ENCODE data around the gene DLGAP4.

The DLGAP4 gene

DNA sequence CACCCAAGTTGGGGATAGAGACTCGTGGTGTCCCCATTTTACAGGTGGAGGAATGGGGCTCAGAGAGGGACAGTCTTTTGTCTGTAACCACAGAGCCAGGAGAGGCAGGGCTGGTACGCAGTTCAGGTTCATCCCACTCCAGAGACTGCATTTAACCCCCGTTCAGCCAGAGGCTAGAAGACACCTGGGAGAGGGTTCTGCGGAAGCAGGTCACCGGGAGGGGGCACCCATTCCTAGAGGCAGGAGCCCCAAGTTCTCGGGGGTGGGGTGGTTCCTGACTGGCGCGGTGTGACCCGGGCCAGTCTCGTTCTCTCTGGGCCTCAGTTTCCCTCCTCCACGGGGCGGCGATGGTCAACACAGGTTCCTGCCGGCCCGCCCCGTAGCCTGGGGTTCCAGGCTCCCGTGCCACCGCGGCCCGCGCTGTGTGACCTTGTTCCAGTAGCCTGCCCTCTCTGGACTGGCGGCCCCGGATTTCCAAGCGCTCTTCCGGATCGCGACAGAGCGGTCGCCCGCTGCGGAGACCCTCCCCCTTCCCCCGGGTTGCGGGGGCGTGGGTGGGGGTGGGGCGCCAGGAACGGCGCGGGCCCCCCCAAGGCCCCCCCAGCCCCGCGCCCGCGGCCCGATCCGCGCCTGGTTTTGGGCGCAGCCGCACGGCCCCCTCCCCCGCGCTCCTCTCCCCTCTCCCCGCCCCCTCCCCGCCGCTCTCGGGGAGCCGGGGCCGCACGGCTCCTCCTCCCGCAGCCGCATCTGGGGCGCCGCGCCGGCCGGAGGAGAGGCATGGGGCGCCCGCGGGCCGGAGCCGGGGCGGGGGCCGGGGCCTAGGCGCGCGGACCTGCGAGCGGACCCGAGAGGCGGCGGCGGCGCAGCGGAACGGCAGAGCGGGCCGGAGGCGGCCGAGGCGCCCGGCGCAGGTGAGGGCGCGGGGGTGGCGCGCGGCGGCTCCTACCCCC lies at the start of gene DLGAP4:
DLGAP4 (plus strand) TSS at position 738 of the 950 bp plus-strand sequence. CDS start 125,379 bp downstream, outside the sequence.
- Mint-ChIP-seq H3K27ac (ENCODE audit: low read depth) (no peak within 1 kb of the TSS), H3K36me3 (ENCODE audit: insufficient read depth) (peaks cover 2% of the 10 kb centered on the region), H3K27me3 (peaks cover 86% of the 10 kb centered on the region), H3K9me3 (no peaks in the 10 kb centered on the region), H3K4me1 (no peaks in the 10 kb centered on the region), H3K4me3 (peak within 1 kb of the TSS; percentile 45)
- no peak for ATAC-seq (replicated peaks; ENCODE audit: extremely low read depth, poor library complexity, severe bottlenecking)
- DNase-seq (ENCODE audit: low spot score in 2 of 2) = no peak

DNA sequence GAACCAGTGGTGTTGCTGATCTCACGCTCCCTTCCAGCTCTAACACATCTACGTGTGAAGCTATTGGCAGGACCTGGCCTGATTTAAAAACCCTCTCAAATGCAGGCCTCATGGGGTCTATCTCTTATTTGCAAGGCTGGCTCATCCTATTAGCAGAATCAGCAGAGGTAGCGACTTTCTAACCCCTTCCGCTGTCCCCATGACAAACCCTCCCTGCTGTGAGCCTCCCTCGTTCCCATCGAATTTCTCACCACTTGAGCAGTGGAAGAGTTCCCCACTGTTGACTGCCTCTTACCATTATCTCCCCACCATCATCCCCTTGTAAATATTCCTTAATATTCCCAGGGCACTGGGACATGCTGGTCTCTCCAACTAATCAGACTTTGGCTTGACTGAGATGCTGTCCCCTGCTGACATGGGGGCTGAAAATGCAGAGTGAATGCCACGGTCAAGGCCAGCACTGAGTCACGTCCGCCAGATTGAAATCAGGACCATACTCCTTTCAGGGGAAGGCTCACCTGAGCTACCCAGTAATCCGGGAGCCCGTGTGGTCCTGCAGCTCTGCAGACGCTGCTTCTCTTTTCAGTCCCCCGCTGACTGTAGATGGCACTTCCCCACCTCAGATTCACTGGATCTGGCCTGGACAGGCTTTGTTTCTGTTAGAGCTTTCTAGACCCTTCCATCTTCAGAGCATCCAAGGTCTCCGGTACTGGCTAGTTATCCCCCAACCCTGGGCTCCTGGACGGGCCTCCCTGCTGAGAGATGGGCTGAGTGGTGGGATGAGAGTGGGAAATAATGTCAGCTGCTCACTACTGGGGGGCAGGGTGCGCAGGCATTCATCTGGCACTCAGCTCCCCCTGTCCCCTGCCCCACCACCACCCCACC lies 46.7 kb upstream of the DLGAP4 start:
- H3K36me3 Mint-ChIP-seq (ENCODE audit: insufficient read depth) = peaks cover 21% of the 10 kb centered on the region
- DNase-seq (ENCODE audit: low spot score in 2 of 2) = no peak
- no peaks in the 10 kb centered on the region for H3K27me3 Mint-ChIP-seq
- no peak overlapping the region for H3K27ac Mint-ChIP-seq (ENCODE audit: low read depth)
- H3K4me3 Mint-ChIP-seq = no peak overlapping the region
- H3K4me1 Mint-ChIP-seq = peaks cover 5% of the 10 kb centered on the region
- H3K9me3 Mint-ChIP-seq = no peaks in the 10 kb centered on the region
- no peak for ATAC-seq (replicated peaks; ENCODE audit: extremely low read depth, poor library complexity, severe bottlenecking)

DNA sequence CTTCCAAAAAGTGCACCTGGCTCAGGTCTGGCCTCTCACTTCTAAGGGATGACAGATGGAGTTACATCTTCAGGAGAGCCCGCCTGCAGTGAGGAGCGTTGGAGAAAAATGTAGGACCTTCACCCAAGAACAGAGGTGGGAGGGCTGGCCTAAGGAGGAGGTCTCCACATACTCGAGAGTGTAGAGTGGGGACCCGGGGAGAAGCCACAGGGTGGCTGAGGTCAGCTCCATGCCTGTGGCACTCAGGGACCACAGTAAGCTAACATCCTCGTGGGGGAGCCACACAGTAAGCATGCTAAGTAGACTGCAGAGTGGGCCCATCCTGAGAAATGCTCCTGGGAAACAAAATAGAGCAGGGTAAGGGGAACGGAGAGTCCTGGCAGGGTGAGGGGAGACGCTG lies 45.8 kb upstream of the DLGAP4 start:
- Mint-ChIP-seq H3K36me3 (ENCODE audit: insufficient read depth) (peaks cover 15% of the 10 kb centered on the region), H3K27me3 (no peaks in the 10 kb centered on the region), H3K9me3 (no peaks in the 10 kb centered on the region), H3K4me3 (no peak overlapping the region), H3K4me1 (no peaks in the 10 kb centered on the region), H3K27ac (ENCODE audit: low read depth) (no peak overlapping the region)
- DNase-seq (ENCODE audit: low spot score in 2 of 2) (no peak), ATAC-seq (replicated peaks; ENCODE audit: extremely low read depth, poor library complexity, severe bottlenecking) (no peak)

GRCh38 chr20:36261389-36262105 lies 44.6 kb upstream of the DLGAP4 start:
- Mint-ChIP-seq H3K36me3 (ENCODE audit: insufficient read depth) (peaks cover 6% of the 10 kb centered on the region), H3K9me3 (no peaks in the 10 kb centered on the region), H3K27ac (ENCODE audit: low read depth) (no peak overlapping the region), H3K4me3 (no peak overlapping the region), H3K27me3 (no peaks in the 10 kb centered on the region), H3K4me1 (no peaks in the 10 kb centered on the region)
- no peak for ATAC-seq (replicated peaks; ENCODE audit: extremely low read depth, poor library complexity, severe bottlenecking)
- DNase-seq (ENCODE audit: low spot score in 2 of 2) = no peak

GRCh38 chr20:36262440-36262839 lies 43.7 kb upstream of the DLGAP4 start:
- DNase-seq (ENCODE audit: low spot score in 2 of 2) = no peak
- no peaks in the 10 kb centered on the region for H3K4me1 Mint-ChIP-seq
- no peak overlapping the region for H3K4me3 Mint-ChIP-seq
- H3K9me3 Mint-ChIP-seq = no peaks in the 10 kb centered on the region
- no peak for ATAC-seq (replicated peaks; ENCODE audit: extremely low read depth, poor library complexity, severe bottlenecking)
- H3K36me3 Mint-ChIP-seq (ENCODE audit: insufficient read depth) = peaks cover 1% of the 10 kb centered on the region
- no peak overlapping the region for H3K27ac Mint-ChIP-seq (ENCODE audit: low read depth)
- H3K27me3 Mint-ChIP-seq = no peaks in the 10 kb centered on the region

DNA sequence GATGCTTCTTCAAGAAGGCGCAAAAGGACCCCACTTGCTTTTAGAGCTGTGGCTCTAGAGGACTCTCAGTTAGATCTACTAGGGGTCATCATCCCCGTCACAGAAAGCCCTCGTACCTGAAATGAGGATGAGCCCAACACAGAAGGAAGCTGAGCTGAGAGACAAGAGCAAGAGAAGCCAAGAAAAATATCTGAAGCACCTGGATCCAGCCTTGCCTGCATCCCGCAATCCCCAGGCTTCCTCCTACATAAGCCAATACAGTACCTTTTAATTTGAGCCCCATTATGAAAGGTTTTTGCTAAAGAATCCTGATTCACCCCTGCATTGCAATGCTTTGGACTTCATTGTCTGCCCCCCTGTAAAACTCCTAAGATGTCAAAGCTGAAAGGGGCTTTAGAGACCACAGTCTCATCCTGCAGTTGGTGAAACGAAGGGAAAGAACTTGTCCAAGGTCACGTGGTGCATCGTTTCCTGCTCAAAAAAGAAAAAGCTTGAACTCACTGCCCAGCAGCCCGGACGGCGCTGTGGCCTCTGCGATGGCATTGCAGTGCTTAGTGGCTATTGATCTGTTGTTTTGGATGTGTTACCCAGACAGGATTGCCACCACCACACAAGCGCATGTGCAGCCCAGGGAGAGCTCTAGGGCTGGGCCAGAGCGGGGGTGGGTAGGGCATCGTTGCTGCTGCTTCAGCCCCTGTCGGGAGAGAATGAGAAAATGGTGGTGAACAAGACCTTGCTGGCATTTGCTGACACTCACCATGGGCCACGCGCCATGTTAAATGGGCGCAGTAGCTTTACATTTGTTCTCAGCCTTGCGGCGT lies 41.5 kb upstream of the DLGAP4 start:
- Mint-ChIP-seq H3K27ac (ENCODE audit: low read depth) (no peak overlapping the region), H3K4me1 (no peaks in the 10 kb centered on the region), H3K4me3 (no peak overlapping the region), H3K27me3 (no peaks in the 10 kb centered on the region), H3K36me3 (ENCODE audit: insufficient read depth) (no peaks in the 10 kb centered on the region), H3K9me3 (no peaks in the 10 kb centered on the region)
- ATAC-seq (replicated peaks; ENCODE audit: extremely low read depth, poor library complexity, severe bottlenecking) = no peak
- no peak for DNase-seq (ENCODE audit: low spot score in 2 of 2)

DNA sequence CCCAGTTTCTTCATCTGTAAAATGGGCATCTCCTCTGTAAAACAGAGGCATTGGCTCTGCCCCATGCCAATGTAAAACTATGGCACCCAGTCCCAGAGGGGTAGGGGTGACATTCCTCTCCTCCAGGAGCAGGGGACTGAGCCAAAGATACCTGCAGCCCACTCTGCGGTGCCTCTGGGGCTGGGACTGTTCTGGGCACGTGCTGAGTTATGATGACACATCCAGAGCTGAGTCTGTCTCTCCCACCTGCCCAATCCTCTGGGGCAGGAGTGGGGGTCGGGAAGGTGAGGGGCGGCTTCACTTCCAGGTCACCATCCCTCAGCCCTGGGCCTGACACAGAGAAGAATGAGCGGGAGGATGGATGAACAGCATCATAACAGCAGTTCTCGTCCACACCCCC lies 40.0 kb upstream of the DLGAP4 start:
- Mint-ChIP-seq H3K4me3 (no peak overlapping the region), H3K27me3 (peaks cover 4% of the 10 kb centered on the region), H3K9me3 (no peaks in the 10 kb centered on the region), H3K27ac (ENCODE audit: low read depth) (no peak overlapping the region), H3K36me3 (ENCODE audit: insufficient read depth) (no peaks in the 10 kb centered on the region), H3K4me1 (no peaks in the 10 kb centered on the region)
- DNase-seq (ENCODE audit: low spot score in 2 of 2) = no peak
- no peak for ATAC-seq (replicated peaks; ENCODE audit: extremely low read depth, poor library complexity, severe bottlenecking)

- Mint-ChIP-seq H3K4me1 (no peaks in the 10 kb centered on the region), H3K9me3 (no peaks in the 10 kb centered on the region), H3K36me3 (ENCODE audit: insufficient read depth) (no peaks in the 10 kb centered on the region), H3K4me3 (no peak overlapping the region), H3K27me3 (peaks cover 17% of the 10 kb centered on the region), H3K27ac (ENCODE audit: low read depth) (no peak overlapping the region)
- no peak for DNase-seq (ENCODE audit: low spot score in 2 of 2)
- no peak for ATAC-seq (replicated peaks; ENCODE audit: extremely low read depth, poor library complexity, severe bottlenecking)
Observed at GRCh38 chr20:36267605-36268381, 38.3 kb upstream of the DLGAP4 start.

GRCh38 chr20:36268440-36269342 lies 37.4 kb upstream of the DLGAP4 start:
- no peaks in the 10 kb centered on the region for H3K36me3 Mint-ChIP-seq (ENCODE audit: insufficient read depth)
- H3K27me3 Mint-ChIP-seq = peaks cover 24% of the 10 kb centered on the region
- no peak for DNase-seq (ENCODE audit: low spot score in 2 of 2)
- H3K4me1 Mint-ChIP-seq = no peaks in the 10 kb centered on the region
- no peak for ATAC-seq (replicated peaks; ENCODE audit: extremely low read depth, poor library complexity, severe bottlenecking)
- H3K27ac Mint-ChIP-seq (ENCODE audit: low read depth) = no peak overlapping the region
- H3K4me3 Mint-ChIP-seq = no peak overlapping the region
- no peaks in the 10 kb centered on the region for H3K9me3 Mint-ChIP-seq

DNA sequence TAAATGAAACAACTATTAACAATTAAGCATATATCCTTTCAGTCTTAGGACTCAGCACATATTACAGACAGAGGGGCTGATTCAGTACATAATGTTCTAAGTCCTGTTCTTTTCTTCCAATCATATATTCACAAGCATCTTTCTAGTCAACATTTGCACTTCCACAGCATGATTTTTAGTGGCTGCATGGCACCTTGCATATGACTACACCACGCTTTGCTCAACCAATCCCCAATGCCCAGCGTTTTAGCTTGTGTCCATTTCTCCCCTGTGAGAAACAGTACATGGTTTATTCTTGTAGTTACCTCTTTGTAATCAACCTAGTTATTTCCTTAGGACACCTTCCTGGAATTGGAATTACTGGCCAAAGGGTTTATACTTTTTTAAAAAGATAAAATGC lies 36.6 kb upstream of the DLGAP4 start:
- Mint-ChIP-seq H3K4me3 (no peak overlapping the region), H3K27me3 (peaks cover 32% of the 10 kb centered on the region), H3K9me3 (no peaks in the 10 kb centered on the region), H3K4me1 (no peaks in the 10 kb centered on the region), H3K27ac (ENCODE audit: low read depth) (no peak overlapping the region), H3K36me3 (ENCODE audit: insufficient read depth) (no peaks in the 10 kb centered on the region)
- DNase-seq (ENCODE audit: low spot score in 2 of 2) = no peak
- ATAC-seq (replicated peaks; ENCODE audit: extremely low read depth, poor library complexity, severe bottlenecking) = no peak
